WTC11 (cell line): ENCODE data around the gene KDM1A. TPM values are rescaled to one million over a fixed set of nuclear protein-coding genes. Genes with fewer than 3 reads are reported as not detected.

Experiments
- ATAC-seq: fragments of 200-7000 bp; cut with Tn5 transposase; 2 replicates; pipeline ENCODE4 v1.10.0; 2021; ENCODE audit warnings: mild to moderate bottlenecking, moderate library complexity
- CTCF ChIA-PET: fragments of 300-600 bp; sonication (Branson Sonifier 250); formaldehyde crosslinking; loops from one replicate; lab custom pipeline; 2021; ENCODE audit warnings: antibody characterized with exemption; lab: Charles Lee
- POLR2A ChIA-PET: fragments of 350-600 bp; sonication (Branson Sonifier 250); formaldehyde crosslinking; loops from one replicate; lab custom pipeline; 2021; ENCODE audit warnings: antibody characterized with exemption; lab: Charles Lee
- DNase-seq: peaks from one replicate; pipeline ENCODE4 v3.0.0; 2021; ENCODE audit warnings: low spot score
- H3K27ac Mint-ChIP-seq: 2 replicates; pipeline ENCODE4 v1.8.0; 2021; ENCODE audit warnings: mixed read lengths
- H3K27me3 Mint-ChIP-seq: 2 replicates; pipeline ENCODE4 v1.8.0; 2021; ENCODE audit warnings: low read depth, mild to moderate bottlenecking, moderate library complexity, mixed read lengths
- H3K36me3 Mint-ChIP-seq: 2 replicates; pipeline ENCODE4 v1.8.0; 2021; ENCODE audit warnings: mixed read lengths
- H3K4me1 Mint-ChIP-seq: 2 replicates; pipeline ENCODE4 v1.8.0; 2022; ENCODE audit warnings: mixed read lengths
- H3K4me3 Mint-ChIP-seq: 2 replicates; pipeline ENCODE4 v1.8.0; 2021; ENCODE audit warnings: mild to moderate bottlenecking, moderate library complexity, mixed read lengths
- H3K9me3 Mint-ChIP-seq: 2 replicates; pipeline ENCODE4 v1.8.0; 2021; ENCODE audit warnings: mixed read lengths
- ATF1 ChIP-seq: sonication (generic); formaldehyde crosslinking; IDR thresholded peaks from 2 replicates; pipeline ENCODE4 v1.8.1; 2023; ENCODE audit warnings: mild to moderate bottlenecking, moderate library complexity, missing genetic modification reagents
- JUN ChIP-seq: sonication (generic); formaldehyde crosslinking; IDR thresholded peaks from 2 replicates; pipeline ENCODE4 v1.8.0; 2023; ENCODE audit warnings: mild to moderate bottlenecking, missing genetic modification reagents
- ZNF121 ChIP-seq: sonication (generic); formaldehyde crosslinking; IDR thresholded peaks from 2 replicates; pipeline ENCODE4 v1.8.0; 2023; ENCODE audit warnings: missing genetic modification reagents
- ZNF263 ChIP-seq: sonication (generic); formaldehyde crosslinking; IDR thresholded peaks from 2 replicates; pipeline ENCODE4 v1.8.1; 2022; ENCODE audit warnings: low read depth, mild to moderate bottlenecking, moderate library complexity, missing genetic modification reagents
- ZNF317 ChIP-seq: sonication (generic); formaldehyde crosslinking; IDR thresholded peaks from 2 replicates; pipeline ENCODE4 v1.8.1; 2023; ENCODE audit warnings: low read depth, mild to moderate bottlenecking, moderate library complexity, missing genetic modification reagents, borderline replicate concordance
- total RNA-seq: library from RNA; stranded (reverse); gene quantifications from 3 replicates; pipeline ENCODE4 v1.2.3, GENCODE V29; 2021
- TF ChIP-seq, protein P1 (sequence below): fragments of 250-450 bp; sonication (Bioruptor Pico); conservative IDR thresholded peaks from 2 replicates; pipeline ENCODE4 v1.9.0; 2021; ENCODE audit warnings: mild to moderate bottlenecking
- TF ChIP-seq, protein P2 (sequence below): sonication (generic); formaldehyde crosslinking; IDR thresholded peaks from 2 replicates; pipeline ENCODE4 v1.8.0; 2022; ENCODE audit warnings: mild to moderate bottlenecking, missing genetic modification reagents
- TF ChIP-seq, protein P3 (sequence below): sonication (generic); formaldehyde crosslinking; IDR thresholded peaks from 2 replicates; pipeline ENCODE4 v1.8.0; 2023; ENCODE audit warnings: missing genetic modification reagents, mild to moderate bottlenecking, borderline replicate concordance
- TF ChIP-seq, protein P4 (sequence below): fragments of 250-450 bp; sonication (Bioruptor Pico); IDR thresholded peaks from 2 replicates; pipeline ENCODE4 v1.9.0; 2021; ENCODE audit warnings: mild to moderate bottlenecking
- TF ChIP-seq, protein P5 (sequence below): fragments of 250-450 bp; sonication (Bioruptor Pico); IDR thresholded peaks from 2 replicates; pipeline ENCODE4 v2.1.2; 2022; ENCODE audit warnings: mild to moderate bottlenecking, moderate library complexity
- TF ChIP-seq, protein P6 (sequence below): sonication (generic); formaldehyde crosslinking; conservative IDR thresholded peaks from 2 replicates; pipeline ENCODE4 v1.8.1; 2023; ENCODE audit warnings: mild to moderate bottlenecking, low read depth, missing genetic modification reagents, moderate library complexity
- TF ChIP-seq, protein P7 (sequence below): sonication (generic); formaldehyde crosslinking; IDR thresholded peaks from 2 replicates; pipeline ENCODE4 v1.8.0; 2022; ENCODE audit warnings: mild to moderate bottlenecking, missing genetic modification reagents
- TF ChIP-seq, protein P8 (sequence below): fragments of 250-450 bp; sonication (Bioruptor Pico); IDR thresholded peaks from 2 replicates; pipeline ENCODE4 v1.8.0; 2021; ENCODE audit warnings: mild to moderate bottlenecking
- TF ChIP-seq, protein P9 (sequence below): sonication (generic); formaldehyde crosslinking; IDR thresholded peaks from 2 replicates; pipeline ENCODE4 v1.8.1; 2022; ENCODE audit warnings: mild to moderate bottlenecking, moderate library complexity, missing genetic modification reagents

KDM1A gene
- total RNA-seq, 1 experiment from 2014 or later = 226 TPM

DNA sequence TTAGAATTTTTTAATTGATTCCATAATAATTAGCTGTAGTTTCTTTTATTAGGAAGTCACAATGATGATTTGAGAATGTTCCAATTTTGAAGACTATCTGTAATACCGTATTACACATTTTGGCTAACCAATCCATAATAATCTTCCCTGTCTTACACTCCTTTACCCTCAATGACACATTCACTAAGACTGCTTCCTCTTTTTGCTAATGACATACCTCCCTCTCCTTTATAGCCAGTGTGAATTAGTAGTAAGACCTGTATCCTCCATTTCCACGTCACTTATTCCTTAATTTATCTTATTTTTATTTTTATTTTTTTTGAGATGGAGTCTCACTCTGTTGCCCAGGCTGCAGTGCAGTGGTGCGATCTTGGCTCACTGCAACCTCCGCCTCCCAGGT, 10.1 kb downstream of the KDM1A start:
- ChIA-PET POLR2A (no interaction called here), CTCF (interaction anchor here (1.1 kb wide), 1 partner anchor 10 kb away, joined by 3 read pairs; the partner anchor contains the start of gene KDM1A)

DNA sequence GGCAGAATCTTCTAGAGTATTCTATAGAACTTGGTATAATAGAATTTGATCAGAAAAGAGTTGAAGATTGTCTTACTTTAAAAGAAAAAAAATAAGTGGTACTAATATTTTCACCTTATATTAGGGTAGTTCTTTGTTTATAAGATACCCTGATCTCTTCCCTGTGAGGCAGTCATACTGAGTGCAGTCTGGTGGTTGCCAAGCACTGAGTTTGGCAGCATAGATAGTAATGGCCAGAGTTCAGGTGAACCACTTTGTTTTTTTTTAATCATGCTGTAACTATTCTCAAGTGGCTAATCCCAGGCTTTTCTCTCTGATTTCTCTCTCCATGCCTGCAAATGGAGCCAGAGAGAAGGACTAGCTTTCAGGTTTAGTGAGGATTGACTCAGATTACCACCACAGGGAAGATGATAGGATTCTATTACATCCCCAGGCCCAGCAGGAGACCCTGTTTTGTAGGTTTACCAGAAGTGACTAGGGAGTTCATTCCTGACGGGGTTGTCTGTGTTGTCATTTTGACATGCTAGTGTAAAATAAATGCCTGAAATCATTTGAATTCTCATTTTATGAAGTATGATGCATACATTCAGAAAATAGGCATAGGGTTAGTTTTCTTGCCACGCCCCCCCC, 16.7 kb downstream of the KDM1A start:
- POLR2A ChIA-PET = interaction anchor here (1.3 kb wide), 1 partner anchor 11 kb away, joined by 6 read pairs; no protein-coding TSS in a partner anchor
- H3K4me3 Mint-ChIP-seq = no peak overlapping the region; the same call in 1 of the 2 replicates
- no peaks in the 10 kb centered on the region for H3K27me3 Mint-ChIP-seq
- CTCF ChIA-PET = no interaction called here
- peaks cover 5% of the 10 kb centered on the region for H3K36me3 Mint-ChIP-seq
- H3K27ac Mint-ChIP-seq = peak overlapping the region; percentile 76; the same call in 1 of the 2 replicates
- no peak for DNase-seq
- peaks cover 69% of the 10 kb centered on the region for H3K4me1 Mint-ChIP-seq
- H3K9me3 Mint-ChIP-seq = no peaks in the 10 kb centered on the region
- peak; percentile 77 for ATAC-seq
- TF ChIP-seq, protein P1, sequence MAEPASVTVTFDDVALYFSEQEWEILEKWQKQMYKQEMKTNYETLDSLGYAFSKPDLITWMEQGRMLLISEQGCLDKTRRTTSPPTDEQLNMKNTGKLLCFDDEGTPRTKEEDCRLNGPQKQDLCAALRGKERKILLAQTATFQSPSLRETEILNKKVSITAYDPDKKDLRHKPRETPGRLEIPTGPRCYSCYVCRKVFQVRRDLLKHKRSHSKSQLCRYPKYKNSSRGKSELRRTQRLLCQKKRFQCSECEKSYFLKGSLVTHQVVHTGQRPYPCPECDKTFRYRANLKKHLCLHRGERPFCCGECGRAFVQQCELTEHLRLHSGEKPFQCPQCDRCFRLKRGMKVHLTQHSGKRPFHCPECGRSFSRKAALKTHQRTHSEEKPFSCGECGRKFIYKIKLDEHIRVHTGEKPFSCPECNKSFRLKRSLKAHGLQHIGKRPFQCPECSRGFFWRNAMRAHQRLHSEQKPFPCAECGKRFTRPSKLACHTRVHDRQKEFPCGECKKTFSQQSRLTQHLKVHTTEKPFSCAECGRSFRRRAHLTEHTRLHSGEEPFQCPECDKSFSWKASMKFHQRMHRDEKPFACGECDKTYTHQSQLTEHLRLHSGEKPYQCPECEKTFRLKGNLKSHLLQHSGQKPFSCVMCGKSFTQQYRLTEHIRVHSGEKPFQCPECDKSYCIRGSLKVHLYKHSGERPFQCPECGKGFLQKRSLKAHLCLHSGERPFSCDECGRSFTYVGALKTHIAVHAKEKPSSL (CRISPR knock-in tag) = no peak
- no peak for TF ChIP-seq JUN (CRISPR knock-in tag)
- TF ChIP-seq, protein P2, sequence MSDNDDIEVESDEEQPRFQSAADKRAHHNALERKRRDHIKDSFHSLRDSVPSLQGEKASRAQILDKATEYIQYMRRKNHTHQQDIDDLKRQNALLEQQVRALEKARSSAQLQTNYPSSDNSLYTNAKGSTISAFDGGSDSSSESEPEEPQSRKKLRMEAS (CRISPR knock-in tag) = no peak
- TF ChIP-seq, protein P3, sequence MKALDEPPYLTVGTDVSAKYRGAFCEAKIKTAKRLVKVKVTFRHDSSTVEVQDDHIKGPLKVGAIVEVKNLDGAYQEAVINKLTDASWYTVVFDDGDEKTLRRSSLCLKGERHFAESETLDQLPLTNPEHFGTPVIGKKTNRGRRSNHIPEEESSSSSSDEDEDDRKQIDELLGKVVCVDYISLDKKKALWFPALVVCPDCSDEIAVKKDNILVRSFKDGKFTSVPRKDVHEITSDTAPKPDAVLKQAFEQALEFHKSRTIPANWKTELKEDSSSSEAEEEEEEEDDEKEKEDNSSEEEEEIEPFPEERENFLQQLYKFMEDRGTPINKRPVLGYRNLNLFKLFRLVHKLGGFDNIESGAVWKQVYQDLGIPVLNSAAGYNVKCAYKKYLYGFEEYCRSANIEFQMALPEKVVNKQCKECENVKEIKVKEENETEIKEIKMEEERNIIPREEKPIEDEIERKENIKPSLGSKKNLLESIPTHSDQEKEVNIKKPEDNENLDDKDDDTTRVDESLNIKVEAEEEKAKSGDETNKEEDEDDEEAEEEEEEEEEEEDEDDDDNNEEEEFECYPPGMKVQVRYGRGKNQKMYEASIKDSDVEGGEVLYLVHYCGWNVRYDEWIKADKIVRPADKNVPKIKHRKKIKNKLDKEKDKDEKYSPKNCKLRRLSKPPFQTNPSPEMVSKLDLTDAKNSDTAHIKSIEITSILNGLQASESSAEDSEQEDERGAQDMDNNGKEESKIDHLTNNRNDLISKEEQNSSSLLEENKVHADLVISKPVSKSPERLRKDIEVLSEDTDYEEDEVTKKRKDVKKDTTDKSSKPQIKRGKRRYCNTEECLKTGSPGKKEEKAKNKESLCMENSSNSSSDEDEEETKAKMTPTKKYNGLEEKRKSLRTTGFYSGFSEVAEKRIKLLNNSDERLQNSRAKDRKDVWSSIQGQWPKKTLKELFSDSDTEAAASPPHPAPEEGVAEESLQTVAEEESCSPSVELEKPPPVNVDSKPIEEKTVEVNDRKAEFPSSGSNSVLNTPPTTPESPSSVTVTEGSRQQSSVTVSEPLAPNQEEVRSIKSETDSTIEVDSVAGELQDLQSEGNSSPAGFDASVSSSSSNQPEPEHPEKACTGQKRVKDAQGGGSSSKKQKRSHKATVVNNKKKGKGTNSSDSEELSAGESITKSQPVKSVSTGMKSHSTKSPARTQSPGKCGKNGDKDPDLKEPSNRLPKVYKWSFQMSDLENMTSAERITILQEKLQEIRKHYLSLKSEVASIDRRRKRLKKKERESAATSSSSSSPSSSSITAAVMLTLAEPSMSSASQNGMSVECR (CRISPR knock-in tag) = no peak
- TF ChIP-seq ZNF317 (CRISPR knock-in tag) = no peak
- TF ChIP-seq ZNF121 = no peak
- TF ChIP-seq ZNF263 (CRISPR knock-in tag) = no peak
- TF ChIP-seq, protein P4, sequence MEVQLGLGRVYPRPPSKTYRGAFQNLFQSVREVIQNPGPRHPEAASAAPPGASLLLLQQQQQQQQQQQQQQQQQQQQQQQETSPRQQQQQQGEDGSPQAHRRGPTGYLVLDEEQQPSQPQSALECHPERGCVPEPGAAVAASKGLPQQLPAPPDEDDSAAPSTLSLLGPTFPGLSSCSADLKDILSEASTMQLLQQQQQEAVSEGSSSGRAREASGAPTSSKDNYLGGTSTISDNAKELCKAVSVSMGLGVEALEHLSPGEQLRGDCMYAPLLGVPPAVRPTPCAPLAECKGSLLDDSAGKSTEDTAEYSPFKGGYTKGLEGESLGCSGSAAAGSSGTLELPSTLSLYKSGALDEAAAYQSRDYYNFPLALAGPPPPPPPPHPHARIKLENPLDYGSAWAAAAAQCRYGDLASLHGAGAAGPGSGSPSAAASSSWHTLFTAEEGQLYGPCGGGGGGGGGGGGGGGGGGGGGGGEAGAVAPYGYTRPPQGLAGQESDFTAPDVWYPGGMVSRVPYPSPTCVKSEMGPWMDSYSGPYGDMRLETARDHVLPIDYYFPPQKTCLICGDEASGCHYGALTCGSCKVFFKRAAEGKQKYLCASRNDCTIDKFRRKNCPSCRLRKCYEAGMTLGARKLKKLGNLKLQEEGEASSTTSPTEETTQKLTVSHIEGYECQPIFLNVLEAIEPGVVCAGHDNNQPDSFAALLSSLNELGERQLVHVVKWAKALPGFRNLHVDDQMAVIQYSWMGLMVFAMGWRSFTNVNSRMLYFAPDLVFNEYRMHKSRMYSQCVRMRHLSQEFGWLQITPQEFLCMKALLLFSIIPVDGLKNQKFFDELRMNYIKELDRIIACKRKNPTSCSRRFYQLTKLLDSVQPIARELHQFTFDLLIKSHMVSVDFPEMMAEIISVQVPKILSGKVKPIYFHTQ (CRISPR knock-in tag) = no peak
- TF ChIP-seq, protein P5, sequence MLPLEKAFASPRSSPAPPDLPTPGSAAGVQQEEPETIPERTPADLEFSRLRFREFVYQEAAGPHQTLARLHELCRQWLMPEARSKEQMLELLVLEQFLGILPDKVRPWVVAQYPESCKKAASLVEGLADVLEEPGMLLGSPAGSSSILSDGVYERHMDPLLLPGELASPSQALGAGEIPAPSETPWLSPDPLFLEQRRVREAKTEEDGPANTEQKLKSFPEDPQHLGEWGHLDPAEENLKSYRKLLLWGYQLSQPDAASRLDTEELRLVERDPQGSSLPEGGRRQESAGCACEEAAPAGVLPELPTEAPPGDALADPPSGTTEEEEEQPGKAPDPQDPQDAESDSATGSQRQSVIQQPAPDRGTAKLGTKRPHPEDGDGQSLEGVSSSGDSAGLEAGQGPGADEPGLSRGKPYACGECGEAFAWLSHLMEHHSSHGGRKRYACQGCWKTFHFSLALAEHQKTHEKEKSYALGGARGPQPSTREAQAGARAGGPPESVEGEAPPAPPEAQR (CRISPR knock-in tag) = no peak
- no peak for TF ChIP-seq ATF1
- TF ChIP-seq, protein P6, sequence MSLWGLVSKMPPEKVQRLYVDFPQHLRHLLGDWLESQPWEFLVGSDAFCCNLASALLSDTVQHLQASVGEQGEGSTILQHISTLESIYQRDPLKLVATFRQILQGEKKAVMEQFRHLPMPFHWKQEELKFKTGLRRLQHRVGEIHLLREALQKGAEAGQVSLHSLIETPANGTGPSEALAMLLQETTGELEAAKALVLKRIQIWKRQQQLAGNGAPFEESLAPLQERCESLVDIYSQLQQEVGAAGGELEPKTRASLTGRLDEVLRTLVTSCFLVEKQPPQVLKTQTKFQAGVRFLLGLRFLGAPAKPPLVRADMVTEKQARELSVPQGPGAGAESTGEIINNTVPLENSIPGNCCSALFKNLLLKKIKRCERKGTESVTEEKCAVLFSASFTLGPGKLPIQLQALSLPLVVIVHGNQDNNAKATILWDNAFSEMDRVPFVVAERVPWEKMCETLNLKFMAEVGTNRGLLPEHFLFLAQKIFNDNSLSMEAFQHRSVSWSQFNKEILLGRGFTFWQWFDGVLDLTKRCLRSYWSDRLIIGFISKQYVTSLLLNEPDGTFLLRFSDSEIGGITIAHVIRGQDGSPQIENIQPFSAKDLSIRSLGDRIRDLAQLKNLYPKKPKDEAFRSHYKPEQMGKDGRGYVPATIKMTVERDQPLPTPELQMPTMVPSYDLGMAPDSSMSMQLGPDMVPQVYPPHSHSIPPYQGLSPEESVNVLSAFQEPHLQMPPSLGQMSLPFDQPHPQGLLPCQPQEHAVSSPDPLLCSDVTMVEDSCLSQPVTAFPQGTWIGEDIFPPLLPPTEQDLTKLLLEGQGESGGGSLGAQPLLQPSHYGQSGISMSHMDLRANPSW (CRISPR knock-in tag) = no peak
- TF ChIP-seq, protein P7, sequence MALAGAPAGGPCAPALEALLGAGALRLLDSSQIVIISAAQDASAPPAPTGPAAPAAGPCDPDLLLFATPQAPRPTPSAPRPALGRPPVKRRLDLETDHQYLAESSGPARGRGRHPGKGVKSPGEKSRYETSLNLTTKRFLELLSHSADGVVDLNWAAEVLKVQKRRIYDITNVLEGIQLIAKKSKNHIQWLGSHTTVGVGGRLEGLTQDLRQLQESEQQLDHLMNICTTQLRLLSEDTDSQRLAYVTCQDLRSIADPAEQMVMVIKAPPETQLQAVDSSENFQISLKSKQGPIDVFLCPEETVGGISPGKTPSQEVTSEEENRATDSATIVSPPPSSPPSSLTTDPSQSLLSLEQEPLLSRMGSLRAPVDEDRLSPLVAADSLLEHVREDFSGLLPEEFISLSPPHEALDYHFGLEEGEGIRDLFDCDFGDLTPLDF (CRISPR knock-in tag) = no peak
- TF ChIP-seq, protein P8, sequence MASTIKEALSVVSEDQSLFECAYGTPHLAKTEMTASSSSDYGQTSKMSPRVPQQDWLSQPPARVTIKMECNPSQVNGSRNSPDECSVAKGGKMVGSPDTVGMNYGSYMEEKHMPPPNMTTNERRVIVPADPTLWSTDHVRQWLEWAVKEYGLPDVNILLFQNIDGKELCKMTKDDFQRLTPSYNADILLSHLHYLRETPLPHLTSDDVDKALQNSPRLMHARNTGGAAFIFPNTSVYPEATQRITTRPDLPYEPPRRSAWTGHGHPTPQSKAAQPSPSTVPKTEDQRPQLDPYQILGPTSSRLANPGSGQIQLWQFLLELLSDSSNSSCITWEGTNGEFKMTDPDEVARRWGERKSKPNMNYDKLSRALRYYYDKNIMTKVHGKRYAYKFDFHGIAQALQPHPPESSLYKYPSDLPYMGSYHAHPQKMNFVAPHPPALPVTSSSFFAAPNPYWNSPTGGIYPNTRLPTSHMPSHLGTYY (CRISPR knock-in tag) = no peak

More for the DNA sequence above, 10.1 kb downstream of the KDM1A start:
- no peak overlapping the region for H3K27ac Mint-ChIP-seq
- no peak overlapping the region for H3K4me3 Mint-ChIP-seq
- H3K36me3 Mint-ChIP-seq = peaks cover 2% of the 10 kb centered on the region
- TF ChIP-seq ZNF121 = peak; percentile 40; the same call in 1 of the 2 replicates
- TF ChIP-seq, protein P9, sequence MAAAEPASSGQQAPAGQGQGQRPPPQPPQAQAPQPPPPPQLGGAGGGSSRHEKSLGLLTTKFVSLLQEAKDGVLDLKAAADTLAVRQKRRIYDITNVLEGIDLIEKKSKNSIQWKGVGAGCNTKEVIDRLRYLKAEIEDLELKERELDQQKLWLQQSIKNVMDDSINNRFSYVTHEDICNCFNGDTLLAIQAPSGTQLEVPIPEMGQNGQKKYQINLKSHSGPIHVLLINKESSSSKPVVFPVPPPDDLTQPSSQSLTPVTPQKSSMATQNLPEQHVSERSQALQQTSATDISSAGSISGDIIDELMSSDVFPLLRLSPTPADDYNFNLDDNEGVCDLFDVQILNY (CRISPR knock-in tag) = no peak
- TF ChIP-seq, all 79 proteins: peak for 1
- Mint-ChIP-seq H3K27me3 (no peaks in the 10 kb centered on the region), H3K4me1 (peaks cover 60% of the 10 kb centered on the region), H3K9me3 (no peaks in the 10 kb centered on the region)
- no peak for ATAC-seq
- no peak for DNase-seq
